Transverse colon (tissue), 4 donors: ENCODE measurements around the gene SAMD1. TPM values are rescaled to one million over a fixed set of nuclear protein-coding genes. Genes with fewer than 3 reads are reported as not detected.

Experiments used
- DNase-seq: peaks from one replicate; pipeline ENCODE4 v3.0.0-alpha.2; 2019
- H3K27ac ChIP-seq, 4 donors: fragments of 200-600 bp; sonication (generic); 2 replicates each; pipeline ENCODE4 v1.5.1; 2016 to 2018; ENCODE audit warnings: inconsistent platforms in 4 of 4
- H3K27me3 ChIP-seq: fragments of 200-600 bp; sonication (generic); 2 replicates; pipeline ENCODE4 v1.5.1; 2017; ENCODE audit warnings: inconsistent platforms
- H3K36me3 ChIP-seq, 4 donors: fragments of 200-600 bp; sonication (generic); 2 replicates each; pipeline ENCODE4 v1.5.1; 2017 to 2019; ENCODE audit warnings: inconsistent platforms in 4 of 4
- H3K4me1 ChIP-seq, 4 donors: fragments of 200-600 bp; sonication (generic); 2 replicates each; pipeline ENCODE4 v1.5.1; 2017 to 2020; ENCODE audit warnings: inconsistent platforms in 4 of 4
- H3K4me3 ChIP-seq, 4 donors: fragments of 200-600 bp; sonication (generic); 1 replicate in 1 of 4; 2 replicates in 3 of 4; pipeline versions ENCODE4 v1.5.1 to v1.6.1; 2017 to 2019; ENCODE audit warnings: inconsistent platforms in 4 of 4
- H3K9me3 ChIP-seq, 2 donors: fragments of 200-600 bp; sonication (generic); 2 replicates each; pipeline ENCODE4 v1.5.1; 2017 to 2019; ENCODE audit warnings: inconsistent platforms in 2 of 2
- EP300 ChIP-seq: sonication (generic); formaldehyde crosslinking; IDR thresholded peaks from one replicate; pipeline ENCODE4 v1.6.1; 2017; ENCODE audit warnings: antibody characterized with exemption, low read depth
- POLR2A ChIP-seq: fragments of 450-650 bp; IDR thresholded peaks from one replicate; pipeline ENCODE4 v1.6.1; 2016; ENCODE audit warnings: antibody characterized with exemption, mild to moderate bottlenecking, moderate library complexity
- POLR2AphosphoS5 ChIP-seq, 3 donors: sonication (generic); formaldehyde crosslinking; IDR thresholded peaks; one replicate each; pipeline ENCODE4 v1.6.1; 2016; ENCODE audit warnings: antibody characterized with exemption in 3 of 3
- WGBS, 2 donors: methylation state at CpG; one replicate each; pipeline ENCODE4 v1.1.5; 2018; ENCODE audit warnings: low coverage in 1 of 2; 5-methylcytosine and 5-hydroxymethylcytosine counted together
- in situ Hi-C, 4 donors: fragments of 200-750 bp; cut with MboI; loops; one replicate each; pipeline versions ENCODE4 v1.15.0 to v1.15.1; 2017; ENCODE audit warnings: low sequenced_read_pairs in 3 of 4, low pct_ligation_motif_present in 1 of 4, low pct_unique_long_range_greater_than_20kb in 1 of 4
- intact Hi-C: fragments of 100-400 bp; cut with DNase I; formaldehyde crosslinking; loops from one replicate; pipeline ENCODE4 v1.15.1; 2023; ENCODE audit warnings: low total_unique reads
- total RNA-seq, 4 donors: library from RNA; depleted of rRNA; stranded (reverse); fragments of >200 nt; gene quantifications; one replicate each; pipeline ENCODE4 v1.1.0, GENCODE V29; 2016
- TF ChIP-seq, protein P1 (sequence below), 5 experiments: fragments of 200-600 bp in 3 of 5; fragments of 450-650 bp in 2 of 5; sonication (generic) in 3 of 5; IDR thresholded peaks; 1 replicate in 2 of 5; 2 replicates in 3 of 5; pipeline ENCODE4 v1.5.1; 2016 to 2017; ENCODE audit warnings: antibody characterized with exemption in 5 of 5, inconsistent platforms in 3 of 5, mild to moderate bottlenecking in 2 of 5, moderate library complexity in 1 of 5

SAMD1 gene
- total RNA-seq, 4 donors from 2014 or later: 7.6 to 37.5 (median 36.8) TPM

DNA sequence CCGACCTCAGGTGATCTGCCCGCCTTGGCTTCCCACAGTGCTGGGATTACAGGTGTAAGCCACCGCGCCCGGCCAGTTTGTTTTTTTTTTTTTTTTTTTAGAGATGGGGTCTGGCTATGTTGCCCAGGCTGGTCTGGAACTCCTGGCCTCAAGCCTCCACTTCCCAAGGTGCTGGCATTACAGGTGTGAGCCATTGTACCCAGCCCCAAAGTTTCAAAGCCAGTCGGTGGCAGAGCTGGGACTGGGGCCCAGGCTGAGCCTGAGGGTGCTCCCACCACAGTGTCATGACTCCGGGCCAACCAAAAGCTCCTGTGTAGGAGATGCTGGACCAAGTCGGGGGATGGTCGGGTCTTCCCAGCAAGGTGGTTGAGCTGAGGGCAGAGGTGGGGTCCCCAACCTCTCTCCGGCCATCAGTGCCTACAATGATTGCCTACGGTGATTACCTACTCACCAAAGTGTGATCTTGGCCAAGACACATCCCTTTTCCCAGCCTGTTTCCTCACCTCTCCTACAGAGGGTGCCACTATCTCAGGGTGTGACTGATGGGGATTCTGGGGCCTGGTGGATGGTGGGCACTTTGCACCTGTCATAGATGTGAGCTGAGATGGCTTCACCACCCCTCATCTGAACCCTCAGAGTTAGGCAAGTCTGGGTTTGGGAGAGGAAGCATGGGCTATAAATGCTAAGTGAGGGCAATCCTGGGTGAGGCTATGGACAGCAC is 5.9 kb upstream of the SAMD1 start:
- H3K9me3 ChIP-seq: no peaks in the 10 kb centered on the region
- intact Hi-C loops: no loop called here
- peaks cover 0 to 20% (median 6%) of the 10 kb centered on the region in 4 donors for H3K36me3 ChIP-seq
- H3K27ac ChIP-seq: no peak overlapping the region
- TF ChIP-seq, protein P1, sequence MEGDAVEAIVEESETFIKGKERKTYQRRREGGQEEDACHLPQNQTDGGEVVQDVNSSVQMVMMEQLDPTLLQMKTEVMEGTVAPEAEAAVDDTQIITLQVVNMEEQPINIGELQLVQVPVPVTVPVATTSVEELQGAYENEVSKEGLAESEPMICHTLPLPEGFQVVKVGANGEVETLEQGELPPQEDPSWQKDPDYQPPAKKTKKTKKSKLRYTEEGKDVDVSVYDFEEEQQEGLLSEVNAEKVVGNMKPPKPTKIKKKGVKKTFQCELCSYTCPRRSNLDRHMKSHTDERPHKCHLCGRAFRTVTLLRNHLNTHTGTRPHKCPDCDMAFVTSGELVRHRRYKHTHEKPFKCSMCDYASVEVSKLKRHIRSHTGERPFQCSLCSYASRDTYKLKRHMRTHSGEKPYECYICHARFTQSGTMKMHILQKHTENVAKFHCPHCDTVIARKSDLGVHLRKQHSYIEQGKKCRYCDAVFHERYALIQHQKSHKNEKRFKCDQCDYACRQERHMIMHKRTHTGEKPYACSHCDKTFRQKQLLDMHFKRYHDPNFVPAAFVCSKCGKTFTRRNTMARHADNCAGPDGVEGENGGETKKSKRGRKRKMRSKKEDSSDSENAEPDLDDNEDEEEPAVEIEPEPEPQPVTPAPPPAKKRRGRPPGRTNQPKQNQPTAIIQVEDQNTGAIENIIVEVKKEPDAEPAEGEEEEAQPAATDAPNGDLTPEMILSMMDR (IDR thresholded peaks at IDR 0.05): no peak
- TF ChIP-seq POLR2A: no peak
- H3K27me3 ChIP-seq: no peaks in the 10 kb centered on the region
- in situ Hi-C loops: no loop called here
- H3K4me3 ChIP-seq: no peak overlapping the region
- DNase-seq: no peak
- 94 to 100% methylated on average over 5 to 11 of the region's 11 CpGs for WGBS, 2 donors
- peaks cover 0 to 10% (median 8%) of the 10 kb centered on the region in 4 donors for H3K4me1 ChIP-seq

DNA sequence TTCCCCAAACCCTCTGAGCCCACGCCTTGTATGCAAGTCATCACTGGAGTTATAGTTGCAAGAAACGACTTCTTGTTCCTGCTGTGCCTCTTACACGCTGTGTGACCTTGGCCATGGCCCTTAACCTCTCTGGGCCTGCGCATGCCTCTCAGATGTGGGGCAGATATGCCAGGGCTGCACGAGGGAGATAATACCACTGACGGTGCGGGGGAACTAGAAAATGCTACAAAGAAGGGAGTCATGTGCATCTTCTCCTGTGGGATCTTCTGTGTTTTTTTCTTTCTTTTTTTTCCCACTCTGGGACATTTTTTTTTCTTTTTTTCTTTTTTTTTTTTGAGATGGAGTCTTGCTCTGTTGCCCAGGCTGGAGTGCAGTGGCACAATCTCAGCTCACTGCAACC is 4.3 kb upstream of the SAMD1 start:
- no peaks in the 10 kb centered on the region for H3K9me3 ChIP-seq
- H3K4me1 ChIP-seq: peaks cover 0 to 13% (median 8%) of the 10 kb centered on the region in 4 donors
- in situ Hi-C loops (no loop called here), intact Hi-C loops (no loop called here)
- H3K27ac ChIP-seq: no peak overlapping the region
- 78 to 87% methylated on average over 4 to 7 of the region's 7 CpGs for WGBS, 2 donors
- TF ChIP-seq, protein P1 (IDR thresholded peaks at IDR 0.05): no peak
- TF ChIP-seq EP300: no peak
- TF ChIP-seq POLR2A: no peak
- no peak for TF ChIP-seq POLR2AphosphoS5 (IDR thresholded peaks at IDR 0.05)
- no peak overlapping the region for H3K4me3 ChIP-seq
- H3K36me3 ChIP-seq: peaks cover 0 to 9% (median 0%) of the 10 kb centered on the region in 4 donors
- no peak for DNase-seq
- H3K27me3 ChIP-seq: no peaks in the 10 kb centered on the region

DNA sequence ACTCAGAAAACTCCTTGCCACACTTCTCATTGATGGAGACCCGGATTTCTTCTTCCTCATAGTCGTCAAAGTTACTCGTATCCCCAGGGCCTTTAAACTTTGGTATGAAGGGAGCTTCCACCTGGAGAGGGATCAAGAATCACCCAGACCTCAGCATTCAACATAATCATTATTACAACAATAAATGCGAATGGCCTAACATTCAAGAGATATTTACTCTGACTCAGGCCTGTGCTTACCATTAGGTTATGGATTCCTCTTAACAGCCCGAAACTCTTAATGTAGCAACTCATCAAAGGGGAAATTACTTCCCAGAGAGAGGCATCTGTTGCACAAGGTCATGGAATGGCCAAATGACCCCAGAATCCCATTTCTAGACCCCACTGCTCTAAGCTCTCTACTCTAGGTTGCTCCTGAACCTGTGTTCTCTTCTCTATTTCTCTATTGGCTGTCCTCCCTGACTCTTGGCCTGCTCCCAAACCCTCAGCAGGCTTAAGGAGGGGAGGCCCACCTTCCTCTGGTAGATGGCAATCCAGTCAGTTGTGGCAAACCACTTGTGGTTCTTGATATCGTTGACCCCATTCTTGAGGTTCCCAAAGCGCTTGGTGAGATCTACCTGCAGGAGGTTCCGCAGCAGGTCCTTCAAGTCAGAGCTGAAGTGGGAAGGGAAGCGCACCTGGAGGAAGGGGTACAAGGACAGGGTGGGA is 2.7 kb upstream of the SAMD1 start:
- intact Hi-C loops (no loop called here), in situ Hi-C loops (no loop called here)
- Histone ChIP-seq H3K27me3 (no peaks in the 10 kb centered on the region), H3K36me3 (peaks cover 0 to 4% (median 0%) of the 10 kb centered on the region in 4 donors), H3K4me3 (no peak overlapping the region), H3K27ac (no peak overlapping the region), H3K4me1 (peaks cover 5 to 20% (median 11%) of the 10 kb centered on the region in 4 donors), H3K9me3 (no peaks in the 10 kb centered on the region)
- TF ChIP-seq POLR2AphosphoS5 (IDR thresholded peaks at IDR 0.05) (no peak), EP300 (no peak)
- DNase-seq: no peak
- 80 to 96% methylated on average over 1 to 9 of the region's 9 CpGs for WGBS, 2 donors

DNA sequence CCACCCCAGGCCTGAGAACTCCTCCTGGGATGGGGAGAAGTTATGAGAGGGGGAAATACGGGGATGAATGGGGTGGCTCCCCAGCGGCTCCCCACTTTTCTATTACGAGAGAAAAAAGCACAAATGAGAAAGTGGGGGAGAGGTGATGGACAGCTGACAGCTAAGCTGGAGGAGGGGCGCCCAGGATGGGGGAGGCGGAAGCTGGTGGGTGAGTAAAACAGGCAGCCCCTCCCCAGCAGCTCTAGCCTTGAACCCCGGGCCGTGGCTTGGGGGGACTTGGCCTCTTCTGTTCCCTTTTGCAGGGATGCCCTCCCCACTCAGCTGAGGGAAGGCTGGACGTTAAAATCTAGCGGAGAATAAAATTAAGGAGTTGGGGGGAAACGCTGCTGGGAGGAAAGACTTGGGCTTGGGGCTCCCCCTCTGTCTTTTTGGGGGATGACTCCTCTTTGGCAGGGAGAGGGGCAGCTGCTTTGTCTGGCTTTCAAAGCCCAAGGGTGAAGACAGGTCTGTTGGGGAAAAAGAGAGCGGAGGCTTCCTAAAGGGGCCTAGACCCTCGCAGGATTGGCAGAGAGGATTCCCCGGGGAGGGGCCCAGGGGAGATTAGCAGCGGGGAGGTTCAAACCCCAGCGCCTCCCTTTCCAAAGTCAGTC is 1.4 kb upstream of the SAMD1 start:
- Histone ChIP-seq H3K36me3 (peaks cover 0 to 9% (median 0%) of the 10 kb centered on the region in 4 donors), H3K4me3 (peak overlapping the region; percentile 56 to 95 (median 78)), H3K27ac (peak overlapping the region; percentile 94 to 100 (median 97)), H3K27me3 (no peaks in the 10 kb centered on the region), H3K4me1 (peaks cover 5 to 20% (median 11%) of the 10 kb centered on the region in 4 donors), H3K9me3 (no peaks in the 10 kb centered on the region)
- no peak for DNase-seq
- TF ChIP-seq POLR2A (no peak), EP300 (no peak), POLR2AphosphoS5 (IDR thresholded peaks at IDR 0.05) (no peak)
- TF ChIP-seq, protein P1 (IDR thresholded peaks at IDR 0.05): no peak
- in situ Hi-C loops (no loop called here), intact Hi-C loops (no loop called here)
- 0 to 18% methylated on average over 5 to 15 of the region's 15 CpGs for WGBS, 2 donors
